HepG2 (cell line): ENCODE measurements around the gene EYA4. TPM values are rescaled to one million over a fixed set of nuclear protein-coding genes. Genes with fewer than 3 reads are reported as not detected.

Experiments used
- ATAC-seq: fragments of 200-7000 bp; cut with Tn5 transposase; 3 replicates; pipeline ENCODE4 v1.9.1; 2020; ENCODE audit warnings: mild to moderate bottlenecking, moderate library complexity
- BruUV-seq: library from RNA; stranded (reverse); fragments of 400-500 nt; replicated peaks from 2 replicates; lab custom pipeline; 2021; lab: Mats Ljungman, UMichigan
- CTCF ChIA-PET: fragments of 300-600 bp; formaldehyde crosslinking; extraction: SDS; loops from one replicate; lab custom pipeline; 2021; ENCODE audit warnings: low total read pairs, inconsistent platforms, low intra/inter-chr PET ratio; lab: Yijun Ruan, JAX
- POLR2A ChIA-PET: fragments of 350-600 bp; sonication (Branson Sonifier 250); formaldehyde crosslinking; loops from one replicate; lab custom pipeline; 2020; ENCODE audit warnings: antibody characterized with exemption, inconsistent platforms; lab: Yijun Ruan, JAX
- DNase-seq: peaks from one replicate; pipeline ENCODE4 v3.0.0-alpha.2; 2015; ENCODE audit warnings: low spot score
- FAIRE-seq: peaks from 3 replicates; lab custom pipeline; 2011; peaks lifted over from hg19 to GRCh38; lab: Jason Lieb, UNC
- H2AFZ ChIP-seq: one replicate; pipeline ENCODE4 v1.6.1; 2011; ENCODE audit warnings: low read length, inconsistent platforms
- H3K27ac ChIP-seq: fragments of 300-600 bp; 3 replicates; pipeline ENCODE4 v1.8.0; 2011; ENCODE audit warnings: mixed run types, mild to moderate bottlenecking, mixed read lengths, low read length, inconsistent platforms; ENCODE audit not compliant: insufficient read depth; ENCODE audit errors: extremely low read length
- H3K27me3 ChIP-seq, 2 experiments: fragments of 200-600 bp in 1 of 2; 2 replicates in 1 of 2; 3 replicates in 1 of 2; pipeline versions ENCODE4 v1.6.0 to v1.8.0; 2011; ENCODE audit warnings: low read length in 2 of 2, mild to moderate bottlenecking in 2 of 2, moderate library complexity in 2 of 2, inconsistent platforms in 1 of 2; ENCODE audit not compliant: insufficient read depth in 2 of 2, control insufficient read depth in 1 of 2
- H3K36me3 ChIP-seq, 2 experiments: fragments of 200-600 bp in 1 of 2; replicated peaks in 1 of 2; 2 replicates in 1 of 2; 3 replicates in 1 of 2; pipeline versions ENCODE4 v1.5.1 to v1.8.0; 2011; ENCODE audit warnings: low read length in 2 of 2, inconsistent platforms in 1 of 2; ENCODE audit not compliant: insufficient read depth in 2 of 2, control insufficient read depth in 1 of 2
- H3K4me1 ChIP-seq: 2 replicates; pipeline ENCODE4 v1.5.1; 2012; ENCODE audit warnings: low read length, inconsistent platforms; ENCODE audit not compliant: insufficient read depth
- H3K4me2 ChIP-seq: 2 replicates; pipeline ENCODE4 v1.6.0; 2011; ENCODE audit warnings: low read depth, low read length, inconsistent platforms
- H3K4me3 ChIP-seq, 3 experiments: fragments of 200-600 bp in 1 of 3; sonication (generic), shearing (Covaris generic) in 1 of 3; replicated peaks in 1 of 3; 2 replicates each; pipeline ENCODE4 v1.5.1; 2011 to 2016; ENCODE audit warnings: low read length in 3 of 3, inconsistent platforms in 2 of 3, low read depth in 2 of 3, mild to moderate bottlenecking in 2 of 3, control low read depth in 1 of 3, mixed read lengths in 1 of 3; ENCODE audit not compliant: insufficient read depth in 1 of 3
- H3K79me2 ChIP-seq: one replicate; pipeline ENCODE4 v1.6.1; 2011; ENCODE audit warnings: low read length, inconsistent platforms; ENCODE audit not compliant: insufficient read depth
- H3K9ac ChIP-seq: 2 replicates; pipeline ENCODE4 v1.6.0; 2011; ENCODE audit warnings: mild to moderate bottlenecking, low read depth, low read length, inconsistent platforms; ENCODE audit not compliant: insufficient read depth
- H3K9me3 ChIP-seq: 2 replicates; pipeline ENCODE4 v1.5.1; 2012; ENCODE audit warnings: mild to moderate bottlenecking, low read length
- H4K20me1 ChIP-seq: 2 replicates; pipeline ENCODE4 v1.6.0; 2011; ENCODE audit warnings: inconsistent platforms, mild to moderate bottlenecking, low read length, moderate library complexity; ENCODE audit not compliant: insufficient read depth
- ASH2L ChIP-seq: fragments of 300-600, 200-600 bp; sonication (generic); IDR thresholded peaks from 2 replicates; pipeline ENCODE4 v1.7.0; 2017; ENCODE audit warnings: low read depth, mild to moderate bottlenecking, moderate library complexity, mixed read lengths, low read length; ENCODE audit not compliant: insufficient read length
- BRD4 ChIP-seq: sonication (generic); formaldehyde crosslinking; IDR thresholded peaks from 2 replicates; pipeline ENCODE4 v1.4.0; 2020; ENCODE audit warnings: missing genetic modification reagents
- CENPX ChIP-seq: sonication (generic); formaldehyde crosslinking; IDR thresholded peaks from 2 replicates; pipeline ENCODE4 v1.9.0; 2021; ENCODE audit warnings: mild to moderate bottlenecking, missing genetic modification reagents, moderate library complexity
- FOXO1 ChIP-seq: sonication (generic); formaldehyde crosslinking; IDR thresholded peaks from 2 replicates; pipeline ENCODE4 v1.4.0; 2020; ENCODE audit warnings: missing genetic modification reagents
- MED13 ChIP-seq: sonication (generic); formaldehyde crosslinking; IDR thresholded peaks from 2 replicates; pipeline ENCODE4 v1.5.0; 2020; ENCODE audit warnings: missing genetic modification reagents
- MTA3 ChIP-seq: sonication (generic); formaldehyde crosslinking; IDR thresholded peaks from 2 replicates; pipeline ENCODE4 v1.4.0; 2020; ENCODE audit warnings: missing genetic modification reagents
- ONECUT2 ChIP-seq: sonication (generic); formaldehyde crosslinking; IDR thresholded peaks from 2 replicates; pipeline ENCODE4 v1.4.0; 2020; ENCODE audit warnings: missing genetic modification reagents
- RBM39 ChIP-seq: fragments of 200-400 bp; formaldehyde crosslinking; IDR thresholded peaks from one replicate; pipeline ENCODE4 v1.6.1; 2018; ENCODE audit warnings: antibody characterized with exemption, mild to moderate bottlenecking, low read depth, low read length; ENCODE audit not compliant: poor library complexity, severe bottlenecking
- SALL2 ChIP-seq: sonication (generic); formaldehyde crosslinking; IDR thresholded peaks from 2 replicates; pipeline ENCODE4 v1.8.1; 2023; ENCODE audit warnings: mild to moderate bottlenecking, missing genetic modification reagents, inconsistent platforms
- SPEN ChIP-seq: sonication (generic); formaldehyde crosslinking; IDR thresholded peaks from 2 replicates; pipeline ENCODE4 v1.5.1; 2020; ENCODE audit warnings: low read depth, mild to moderate bottlenecking, missing genetic modification reagents
- UBTF ChIP-seq: sonication (generic); formaldehyde crosslinking; IDR thresholded peaks from 2 replicates; pipeline ENCODE4 v1.4.0; 2020; ENCODE audit warnings: mild to moderate bottlenecking, missing genetic modification reagents
- ZNF121 ChIP-seq: sonication (generic); formaldehyde crosslinking; IDR thresholded peaks from 2 replicates; pipeline ENCODE4 v1.5.0; 2020; ENCODE audit warnings: mild to moderate bottlenecking, missing genetic modification reagents
- ZNF143 ChIP-seq: sonication (generic); formaldehyde crosslinking; IDR thresholded peaks from 2 replicates; pipeline ENCODE4 v1.4.0; 2020; ENCODE audit warnings: missing genetic modification reagents
- ZNF253 ChIP-seq: sonication (generic); formaldehyde crosslinking; IDR thresholded peaks from 2 replicates; pipeline ENCODE4 v1.8.0; 2022; ENCODE audit warnings: mild to moderate bottlenecking, missing genetic modification reagents, borderline replicate concordance
- ZNF30 ChIP-seq: sonication (generic); formaldehyde crosslinking; IDR thresholded peaks from 2 replicates; pipeline ENCODE4 v1.5.0; 2020; ENCODE audit warnings: mild to moderate bottlenecking, missing genetic modification reagents
- ZNF33B ChIP-seq: sonication (generic); formaldehyde crosslinking; IDR thresholded peaks from 2 replicates; pipeline ENCODE4 v1.5.1; 2020; ENCODE audit warnings: mild to moderate bottlenecking, missing genetic modification reagents
- ZNF784 ChIP-seq: sonication (generic); formaldehyde crosslinking; IDR thresholded peaks from 2 replicates; pipeline ENCODE4 v1.5.1; 2020; ENCODE audit warnings: missing genetic modification reagents, mild to moderate bottlenecking, borderline replicate concordance
- WGBS: methylation state at CpG from one replicate; pipeline ENCODE4 v1.1.6; 2017; ENCODE audit warnings: low lambda C conversion rate; 5-methylcytosine and 5-hydroxymethylcytosine counted together
- in situ Hi-C: cut with HindIII; loops from 2 replicates; pipeline ENCODE4 v1.10.0; 2017; ENCODE audit warnings: low pct_unique_long_range_greater_than_20kb; ENCODE audit not compliant: extremely low pct_ligation_motif_present
- intact Hi-C: fragments of 100-400 bp; cut with micrococcal nuclease; formaldehyde crosslinking; loops from one replicate; pipeline ENCODE4 v1.10.0; 2022; ENCODE audit not compliant: unreplicated experiment
- polyA plus RNA-seq, 8 experiments: library from polyadenylated mRNA; depleted of rRNA in 3 of 8; stranded (reverse) in 7 of 8; unstranded in 1 of 8; fragments of >200 nt; fragmentation: Illumina TruSeq in 4 of 8; extraction: Trizol in 4 of 8; gene quantifications; 2 replicates each; pipeline versions ENCODE4 v1.2.1 to v1.2.3, GENCODE V29; 2011 to 2016; ENCODE audit warnings: low read depth in 4 of 8, missing spikeins in 1 of 8, mixed read lengths in 1 of 8; ENCODE audit not compliant: insufficient read depth in 1 of 8
- total RNA-seq, 5 experiments: library from RNA; depleted of rRNA; stranded (reverse); fragments of >200 nt; fragmentation: Illumina TruSeq; extraction: Trizol; gene quantifications; 2 replicates each; pipeline ENCODE4 v1.2.3, GENCODE V29; 2016; ENCODE audit warnings: low read depth in 1 of 5
- TF ChIP-seq, protein P1 (sequence below): sonication (generic); formaldehyde crosslinking; IDR thresholded peaks from 2 replicates; pipeline ENCODE4 v1.4.0; 2020; ENCODE audit warnings: missing genetic modification reagents

The EYA4 gene
- total and polyA plus RNA-seq, 2 of the 13 experiments (the other 11 are each of a cell fraction or from before 2014, with no cell fraction given) = not detected

- H3K27ac ChIP-seq = no peak overlapping the region
- H3K4me3 ChIP-seq = no peak overlapping the region
- TF ChIP-seq MTA3 (no peak), BRD4 (no peak), MED13 (no peak), SPEN (CRISPR knock-in tag) (no peak), CENPX (CRISPR knock-in tag) (no peak), UBTF (CRISPR knock-in tag) (no peak), ZNF30 (CRISPR knock-in tag) (no peak), RBM39 (no peak), ONECUT2 (CRISPR knock-in tag) (no peak), SALL2 (CRISPR knock-in tag) (no peak), ZNF143 (CRISPR knock-in tag) (no peak), ASH2L (no peak), ZNF784 (no peak), ZNF121 (CRISPR knock-in tag) (no peak), FOXO1 (no peak), ZNF33B (CRISPR knock-in tag) (no peak), ZNF253 (CRISPR knock-in tag) (no peak)
- TF ChIP-seq, protein P1, sequence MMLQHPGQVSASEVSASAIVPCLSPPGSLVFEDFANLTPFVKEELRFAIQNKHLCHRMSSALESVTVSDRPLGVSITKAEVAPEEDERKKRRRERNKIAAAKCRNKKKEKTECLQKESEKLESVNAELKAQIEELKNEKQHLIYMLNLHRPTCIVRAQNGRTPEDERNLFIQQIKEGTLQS (CRISPR knock-in tag) = no peak
- ATAC-seq (no peak), FAIRE-seq (no peak), DNase-seq (no peak)
- H3K9me3 ChIP-seq = no peaks in the 10 kb centered on the region
- no peaks in the 10 kb centered on the region for H3K4me1 ChIP-seq
- no peak overlapping the region for H3K9ac ChIP-seq
- no peaks in the 10 kb centered on the region for H3K36me3 ChIP-seq
- 7% methylated on average over 4 of the region's 4 CpGs for WGBS
- no peak overlapping the region for H3K4me2 ChIP-seq
- BruUV-seq = no TSS peak
- in situ Hi-C loops (no loop called here), intact Hi-C loops (no loop called here)
- CTCF ChIA-PET = no interaction called here
- H3K79me2 ChIP-seq = no peaks in the 10 kb centered on the region
- no peaks in the 10 kb centered on the region; the same call in 1 of the 2 replicates for H4K20me1 ChIP-seq
- POLR2A ChIA-PET = no interaction called here
- H2AFZ ChIP-seq = no peak overlapping the region
- H3K27me3 ChIP-seq = peaks cover 8 to 37% of the 10 kb centered on the region in 2 experiments
These were observed 3.4 kb downstream of the EYA4 start for GRCh38 chr6:133244519-133244918.
